Measurements from ENCODE around the gene ENPP7.

DNA sequence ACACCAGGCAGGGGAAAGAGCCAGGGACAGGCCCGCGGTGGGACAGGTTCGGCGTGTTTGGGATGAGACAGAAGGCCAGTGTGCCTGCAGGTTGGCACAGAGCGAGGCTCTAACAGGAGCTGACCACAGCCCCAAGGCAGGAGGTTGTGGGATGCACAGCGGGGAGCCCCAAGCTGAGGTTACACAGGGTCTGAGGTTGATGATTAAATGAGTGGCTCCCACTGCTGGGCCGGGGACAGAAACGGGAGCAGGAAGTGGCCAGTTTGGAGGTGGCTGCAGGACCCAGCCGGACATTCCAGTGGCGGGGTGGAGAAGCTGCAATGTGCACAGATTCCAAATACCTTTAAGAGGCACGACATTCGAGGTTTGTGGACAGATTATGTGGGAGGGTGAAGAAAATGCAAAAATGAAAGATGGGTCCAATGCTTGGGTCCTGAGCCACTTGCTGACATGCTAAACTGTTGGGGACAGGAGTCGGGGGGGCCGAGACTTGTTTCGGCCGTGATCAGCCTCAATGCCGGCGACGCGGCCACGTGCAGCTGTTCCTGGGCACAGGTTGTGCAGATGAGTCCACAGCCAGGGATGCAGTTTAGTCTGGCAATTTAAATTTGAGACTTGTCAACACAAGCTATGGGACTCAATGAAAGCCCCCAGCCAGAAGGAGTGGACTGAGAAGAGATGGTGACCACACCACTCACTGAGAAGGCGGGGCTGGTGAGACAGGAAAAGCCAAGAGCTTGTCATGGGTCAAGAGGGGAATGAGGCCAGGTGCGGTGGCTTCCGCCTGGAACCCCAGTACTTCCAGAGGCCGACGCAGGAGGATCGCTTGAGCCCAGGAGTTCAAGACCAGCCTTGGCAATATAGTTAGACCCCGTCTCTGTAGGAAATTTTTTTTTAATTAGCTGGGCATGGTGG is 8.7 kb downstream of the ENPP7 start:
- TF ChIP-seq, protein P1, sequence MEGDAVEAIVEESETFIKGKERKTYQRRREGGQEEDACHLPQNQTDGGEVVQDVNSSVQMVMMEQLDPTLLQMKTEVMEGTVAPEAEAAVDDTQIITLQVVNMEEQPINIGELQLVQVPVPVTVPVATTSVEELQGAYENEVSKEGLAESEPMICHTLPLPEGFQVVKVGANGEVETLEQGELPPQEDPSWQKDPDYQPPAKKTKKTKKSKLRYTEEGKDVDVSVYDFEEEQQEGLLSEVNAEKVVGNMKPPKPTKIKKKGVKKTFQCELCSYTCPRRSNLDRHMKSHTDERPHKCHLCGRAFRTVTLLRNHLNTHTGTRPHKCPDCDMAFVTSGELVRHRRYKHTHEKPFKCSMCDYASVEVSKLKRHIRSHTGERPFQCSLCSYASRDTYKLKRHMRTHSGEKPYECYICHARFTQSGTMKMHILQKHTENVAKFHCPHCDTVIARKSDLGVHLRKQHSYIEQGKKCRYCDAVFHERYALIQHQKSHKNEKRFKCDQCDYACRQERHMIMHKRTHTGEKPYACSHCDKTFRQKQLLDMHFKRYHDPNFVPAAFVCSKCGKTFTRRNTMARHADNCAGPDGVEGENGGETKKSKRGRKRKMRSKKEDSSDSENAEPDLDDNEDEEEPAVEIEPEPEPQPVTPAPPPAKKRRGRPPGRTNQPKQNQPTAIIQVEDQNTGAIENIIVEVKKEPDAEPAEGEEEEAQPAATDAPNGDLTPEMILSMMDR (IDR thresholded peaks at IDR 0.05), result no peak
- TF ChIP-seq POLR2A (IDR thresholded peaks at IDR 0.05), result no peak
